HEK293 (cell line): ENCODE measurements around the gene ERBB2.

ENCODE experiments used
- CTCF ChIA-PET: fragments of 350-600 bp; formaldehyde crosslinking; extraction: SDS; loops from one replicate; lab custom pipeline; 2021; ENCODE audit warnings: antibody characterized with exemption; lab: Yijun Ruan, JAX
- POLR2A ChIA-PET: fragments of 300-600 bp; formaldehyde crosslinking; extraction: SDS; loops from one replicate; lab custom pipeline; 2020; ENCODE audit warnings: antibody characterized with exemption, inconsistent platforms; lab: Yijun Ruan, JAX
- H3K27ac ChIP-seq: fragments of 200-500 bp; sonication (Bioruptor generic); 2 replicates; pipeline ENCODE4 v1.5.1; 2014; ENCODE audit warnings: low read depth, low read length, control low read depth, inconsistent platforms; ENCODE audit errors: extremely low read depth
- H3K36me3 ChIP-seq, 2 experiments: fragments of 200-500 bp in 1 of 2; sonication (Bioruptor generic) in 1 of 2; 1 replicate in 1 of 2; 2 replicates in 1 of 2; pipeline ENCODE4 v1.5.1; 2014 to 2017; ENCODE audit warnings: inconsistent platforms in 2 of 2, low read length in 2 of 2; ENCODE audit not compliant: control insufficient read depth in 2 of 2, insufficient read depth in 1 of 2
- H3K4me1 ChIP-seq: fragments of 200-500 bp; sonication (Bioruptor generic); 2 replicates; pipeline ENCODE4 v1.5.1; 2014; ENCODE audit warnings: mild to moderate bottlenecking, low read length, inconsistent platforms; ENCODE audit not compliant: control insufficient read depth, insufficient read depth
- H3K4me3 ChIP-seq: 2 replicates; pipeline ENCODE4 v1.5.1; 2011; ENCODE audit warnings: low read depth, mild to moderate bottlenecking, control low read depth, low read length, moderate library complexity
- H3K9me3 ChIP-seq: fragments of 200-500 bp; sonication (Bioruptor generic); 2 replicates; pipeline ENCODE4 v1.5.1; 2014; ENCODE audit warnings: low read depth, low read length, inconsistent platforms; ENCODE audit not compliant: control insufficient read depth, insufficient read depth
- OSR2 ChIP-seq: fragments of 450-650 bp; formaldehyde crosslinking; IDR thresholded peaks from 2 replicates; pipeline ENCODE4 v1.5.1; 2016; ENCODE audit warnings: missing biosample characterization, missing genetic modification characterization
- SCRT2 ChIP-seq: fragments of 450-650 bp; formaldehyde crosslinking; IDR thresholded peaks from 2 replicates; pipeline ENCODE4 v1.5.1; 2016; ENCODE audit warnings: missing biosample characterization, missing genetic modification characterization
- ZEB2 ChIP-seq: fragments of 450-650 bp; formaldehyde crosslinking; IDR thresholded peaks from 2 replicates; pipeline ENCODE4 v1.5.1; 2016; ENCODE audit warnings: missing biosample characterization, missing genetic modification characterization
- ZFP3 ChIP-seq: fragments of 450-650 bp; formaldehyde crosslinking; IDR thresholded peaks from 2 replicates; pipeline ENCODE4 v1.5.1; 2016; ENCODE audit warnings: low read depth, missing biosample characterization, missing genetic modification characterization
- ZIC2 ChIP-seq: fragments of 450-650 bp; formaldehyde crosslinking; IDR thresholded peaks from 2 replicates; pipeline ENCODE4 v1.5.1; 2016; ENCODE audit warnings: missing biosample characterization, missing genetic modification characterization
- ZNF114 ChIP-seq: fragments of 450-650 bp; formaldehyde crosslinking; IDR thresholded peaks from 2 replicates; pipeline ENCODE4 v1.5.0; 2017; ENCODE audit warnings: missing biosample characterization, missing genetic modification characterization
- ZNF266 ChIP-seq: fragments of 450-650 bp; formaldehyde crosslinking; IDR thresholded peaks from 2 replicates; pipeline ENCODE4 v1.5.1; 2016; ENCODE audit warnings: missing biosample characterization, missing genetic modification characterization, low read depth
- ZNF366 ChIP-seq: fragments of 450-650 bp; formaldehyde crosslinking; conservative IDR thresholded peaks from 2 replicates; pipeline ENCODE4 v1.5.1; 2016; ENCODE audit warnings: missing biosample characterization, missing genetic modification characterization
- ZNF473 ChIP-seq: fragments of 450-650 bp; formaldehyde crosslinking; IDR thresholded peaks from 2 replicates; pipeline ENCODE4 v1.5.1; 2017; ENCODE audit warnings: missing biosample characterization, missing genetic modification characterization
- ZNF596 ChIP-seq: fragments of 450-650 bp; IDR thresholded peaks from 2 replicates; pipeline ENCODE4 v1.5.0; 2018; ENCODE audit warnings: missing biosample characterization, mild to moderate bottlenecking, missing genetic modification characterization, moderate library complexity
- TF ChIP-seq, protein P1 (sequence below): fragments of 450-650 bp; formaldehyde crosslinking; IDR thresholded peaks from 2 replicates; pipeline ENCODE4 v1.5.1; 2016; ENCODE audit warnings: missing biosample characterization, missing genetic modification characterization
- TF ChIP-seq, protein P2 (sequence below): fragments of 450-650 bp; IDR thresholded peaks from 2 replicates; pipeline ENCODE4 v1.5.1; 2018; ENCODE audit warnings: missing biosample characterization, missing genetic modification characterization
- TF ChIP-seq, protein P3 (sequence below): fragments of 450-650 bp; formaldehyde crosslinking; IDR thresholded peaks from 2 replicates; pipeline ENCODE4 v1.5.1; 2016; ENCODE audit warnings: missing biosample characterization, missing genetic modification characterization
- TF ChIP-seq, protein P4 (sequence below): fragments of 450-650 bp; formaldehyde crosslinking; IDR thresholded peaks from 2 replicates; pipeline ENCODE4 v1.5.1; 2016; ENCODE audit warnings: missing biosample characterization, missing genetic modification characterization
- TF ChIP-seq, protein P5 (sequence below): fragments of 450-650 bp; formaldehyde crosslinking; IDR thresholded peaks from 2 replicates; pipeline ENCODE4 v1.5.0; 2017; ENCODE audit warnings: missing biosample characterization, missing genetic modification characterization, borderline replicate concordance
- TF ChIP-seq, protein P6 (sequence below): fragments of 450-650 bp; formaldehyde crosslinking; IDR thresholded peaks from 2 replicates; pipeline ENCODE4 v1.5.1; 2016; ENCODE audit warnings: missing biosample characterization, missing genetic modification characterization
- TF ChIP-seq, protein P7 (sequence below): fragments of 450-650 bp; formaldehyde crosslinking; IDR thresholded peaks from 2 replicates; pipeline ENCODE4 v1.5.1; 2017; ENCODE audit warnings: missing biosample characterization, missing genetic modification characterization
- TF ChIP-seq, protein P8 (sequence below): fragments of 450-650 bp; formaldehyde crosslinking; IDR thresholded peaks from 2 replicates; pipeline ENCODE4 v1.5.1; 2016; ENCODE audit warnings: missing biosample characterization, missing genetic modification characterization

The ERBB2 gene

DNA sequence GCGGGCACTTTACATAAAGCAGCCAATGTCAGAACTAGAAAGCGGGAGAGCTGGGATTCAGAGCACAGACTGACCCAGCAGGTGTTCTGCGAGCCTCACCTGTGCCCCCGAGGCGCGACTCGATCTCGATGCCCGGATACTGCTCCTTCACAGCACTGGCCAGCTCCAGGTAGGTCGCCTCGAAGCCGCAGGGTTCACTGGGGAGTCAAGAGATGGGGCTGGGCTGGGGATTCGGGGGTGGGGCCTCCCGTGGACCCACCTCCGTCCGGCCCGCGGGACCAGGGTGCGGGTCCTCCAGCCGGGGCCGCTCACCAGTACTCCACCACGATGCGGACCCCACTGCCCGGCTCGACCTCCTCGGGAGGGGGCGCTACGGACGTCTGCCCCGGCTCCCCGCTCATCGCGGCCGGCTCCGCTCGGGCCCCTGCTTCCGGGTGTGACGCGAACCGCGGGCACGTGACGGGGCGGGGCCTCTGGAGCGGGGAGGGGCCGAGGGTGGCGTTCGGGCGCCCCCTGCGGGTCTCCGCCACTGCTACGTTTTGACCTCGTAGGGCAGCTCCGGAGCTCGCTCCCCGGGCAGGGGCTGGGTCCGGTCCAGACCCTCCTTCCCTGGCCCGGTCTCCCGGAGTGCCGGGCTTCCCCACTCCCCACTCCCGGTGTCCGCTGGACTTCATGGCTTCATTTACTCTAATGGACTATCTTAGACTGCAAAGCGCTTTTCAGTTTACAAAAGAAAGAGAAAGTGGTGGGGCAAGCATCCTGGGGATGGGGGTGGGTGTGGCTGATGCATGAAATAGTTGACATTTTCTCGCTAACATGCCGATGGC, 30.4 kb downstream of the ERBB2 start, which contains the start of gene MIEN1:
Gene MIEN1, minus strand, starts transcription at position 438 of the 827 bp plus-strand sequence. Its CDS starts 37 bp downstream, at position 401.
- Histone ChIP-seq H3K4me1 (0 out of 2 replicates have a peak, but pooled peaks cover 3% of the 10 kb centered on the region), H3K36me3 (peaks cover 8 to 40% of the 10 kb centered on the region in 2 experiments; a peak in 2 of 3 replicates), H3K27ac (peak within 1 kb of the TSS; percentile 61; the same call in 1 of the 2 replicates), H3K9me3 (no peaks in the 10 kb centered on the region), H3K4me3 (peak within 1 kb of the TSS; percentile 90)
- ChIA-PET POLR2A (interaction anchor here (0.5 to 3.3 kb wide), 21 partner anchors 8 to 279 kb away, joined by 3 to 39 read pairs (median 4); partner anchors contain the start of genes ERBB2, MED1, PGAP3 and PNMT), CTCF (interaction anchor here (0.6 to 5.3 kb wide), 41 partner anchors 9 to 999 kb away, joined by 3 to 35 read pairs (median 5); partner anchors contain the start of genes ERBB2, PGAP3, PNMT and PSMD3)
- TF ChIP-seq, protein P1, sequence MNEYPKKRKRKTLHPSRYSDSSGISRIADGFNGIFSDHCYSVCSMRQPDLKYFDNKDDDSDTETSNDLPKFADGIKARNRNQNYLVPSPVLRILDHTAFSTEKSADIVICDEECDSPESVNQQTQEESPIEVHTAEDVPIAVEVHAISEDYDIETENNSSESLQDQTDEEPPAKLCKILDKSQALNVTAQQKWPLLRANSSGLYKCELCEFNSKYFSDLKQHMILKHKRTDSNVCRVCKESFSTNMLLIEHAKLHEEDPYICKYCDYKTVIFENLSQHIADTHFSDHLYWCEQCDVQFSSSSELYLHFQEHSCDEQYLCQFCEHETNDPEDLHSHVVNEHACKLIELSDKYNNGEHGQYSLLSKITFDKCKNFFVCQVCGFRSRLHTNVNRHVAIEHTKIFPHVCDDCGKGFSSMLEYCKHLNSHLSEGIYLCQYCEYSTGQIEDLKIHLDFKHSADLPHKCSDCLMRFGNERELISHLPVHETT (tag by site-specific recombination), result no peak
- TF ChIP-seq ZFP3 (tag by site-specific recombination), result no peak
- TF ChIP-seq ZNF114, result no peak
- TF ChIP-seq OSR2, result peak; percentile 38; the same call in 1 of the 2 replicates
- peak; percentile 72 for TF ChIP-seq ZEB2 (tag by site-specific recombination)
- TF ChIP-seq, protein P2, sequence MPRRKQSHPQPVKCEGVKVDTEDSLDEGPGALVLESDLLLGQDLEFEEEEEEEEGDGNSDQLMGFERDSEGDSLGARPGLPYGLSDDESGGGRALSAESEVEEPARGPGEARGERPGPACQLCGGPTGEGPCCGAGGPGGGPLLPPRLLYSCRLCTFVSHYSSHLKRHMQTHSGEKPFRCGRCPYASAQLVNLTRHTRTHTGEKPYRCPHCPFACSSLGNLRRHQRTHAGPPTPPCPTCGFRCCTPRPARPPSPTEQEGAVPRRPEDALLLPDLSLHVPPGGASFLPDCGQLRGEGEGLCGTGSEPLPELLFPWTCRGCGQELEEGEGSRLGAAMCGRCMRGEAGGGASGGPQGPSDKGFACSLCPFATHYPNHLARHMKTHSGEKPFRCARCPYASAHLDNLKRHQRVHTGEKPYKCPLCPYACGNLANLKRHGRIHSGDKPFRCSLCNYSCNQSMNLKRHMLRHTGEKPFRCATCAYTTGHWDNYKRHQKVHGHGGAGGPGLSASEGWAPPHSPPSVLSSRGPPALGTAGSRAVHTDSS, result no peak
- no peak for TF ChIP-seq ZNF596 (tag by site-specific recombination)
- TF ChIP-seq ZNF366 (tag by site-specific recombination), result no peak
- TF ChIP-seq ZIC2, result peak; percentile 35
- TF ChIP-seq, protein P3, sequence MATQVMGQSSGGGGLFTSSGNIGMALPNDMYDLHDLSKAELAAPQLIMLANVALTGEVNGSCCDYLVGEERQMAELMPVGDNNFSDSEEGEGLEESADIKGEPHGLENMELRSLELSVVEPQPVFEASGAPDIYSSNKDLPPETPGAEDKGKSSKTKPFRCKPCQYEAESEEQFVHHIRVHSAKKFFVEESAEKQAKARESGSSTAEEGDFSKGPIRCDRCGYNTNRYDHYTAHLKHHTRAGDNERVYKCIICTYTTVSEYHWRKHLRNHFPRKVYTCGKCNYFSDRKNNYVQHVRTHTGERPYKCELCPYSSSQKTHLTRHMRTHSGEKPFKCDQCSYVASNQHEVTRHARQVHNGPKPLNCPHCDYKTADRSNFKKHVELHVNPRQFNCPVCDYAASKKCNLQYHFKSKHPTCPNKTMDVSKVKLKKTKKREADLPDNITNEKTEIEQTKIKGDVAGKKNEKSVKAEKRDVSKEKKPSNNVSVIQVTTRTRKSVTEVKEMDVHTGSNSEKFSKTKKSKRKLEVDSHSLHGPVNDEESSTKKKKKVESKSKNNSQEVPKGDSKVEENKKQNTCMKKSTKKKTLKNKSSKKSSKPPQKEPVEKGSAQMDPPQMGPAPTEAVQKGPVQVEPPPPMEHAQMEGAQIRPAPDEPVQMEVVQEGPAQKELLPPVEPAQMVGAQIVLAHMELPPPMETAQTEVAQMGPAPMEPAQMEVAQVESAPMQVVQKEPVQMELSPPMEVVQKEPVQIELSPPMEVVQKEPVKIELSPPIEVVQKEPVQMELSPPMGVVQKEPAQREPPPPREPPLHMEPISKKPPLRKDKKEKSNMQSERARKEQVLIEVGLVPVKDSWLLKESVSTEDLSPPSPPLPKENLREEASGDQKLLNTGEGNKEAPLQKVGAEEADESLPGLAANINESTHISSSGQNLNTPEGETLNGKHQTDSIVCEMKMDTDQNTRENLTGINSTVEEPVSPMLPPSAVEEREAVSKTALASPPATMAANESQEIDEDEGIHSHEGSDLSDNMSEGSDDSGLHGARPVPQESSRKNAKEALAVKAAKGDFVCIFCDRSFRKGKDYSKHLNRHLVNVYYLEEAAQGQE (tag by site-specific recombination), result no peak; the same call in 1 of the 2 replicates
- TF ChIP-seq, protein P4, sequence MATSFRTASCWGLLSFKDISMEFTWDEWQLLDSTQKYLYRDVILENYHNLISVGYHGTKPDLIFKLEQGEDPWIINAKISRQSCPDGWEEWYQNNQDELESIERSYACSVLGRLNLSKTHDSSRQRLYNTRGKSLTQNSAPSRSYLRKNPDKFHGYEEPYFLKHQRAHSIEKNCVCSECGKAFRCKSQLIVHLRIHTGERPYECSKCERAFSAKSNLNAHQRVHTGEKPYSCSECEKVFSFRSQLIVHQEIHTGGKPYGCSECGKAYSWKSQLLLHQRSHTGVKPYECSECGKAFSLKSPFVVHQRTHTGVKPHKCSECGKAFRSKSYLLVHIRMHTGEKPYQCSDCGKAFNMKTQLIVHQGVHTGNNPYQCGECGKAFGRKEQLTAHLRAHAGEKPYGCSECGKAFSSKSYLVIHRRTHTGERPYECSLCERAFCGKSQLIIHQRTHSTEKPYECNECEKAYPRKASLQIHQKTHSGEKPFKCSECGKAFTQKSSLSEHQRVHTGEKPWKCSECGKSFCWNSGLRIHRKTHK (tag by site-specific recombination), result no peak
- TF ChIP-seq, protein P5, sequence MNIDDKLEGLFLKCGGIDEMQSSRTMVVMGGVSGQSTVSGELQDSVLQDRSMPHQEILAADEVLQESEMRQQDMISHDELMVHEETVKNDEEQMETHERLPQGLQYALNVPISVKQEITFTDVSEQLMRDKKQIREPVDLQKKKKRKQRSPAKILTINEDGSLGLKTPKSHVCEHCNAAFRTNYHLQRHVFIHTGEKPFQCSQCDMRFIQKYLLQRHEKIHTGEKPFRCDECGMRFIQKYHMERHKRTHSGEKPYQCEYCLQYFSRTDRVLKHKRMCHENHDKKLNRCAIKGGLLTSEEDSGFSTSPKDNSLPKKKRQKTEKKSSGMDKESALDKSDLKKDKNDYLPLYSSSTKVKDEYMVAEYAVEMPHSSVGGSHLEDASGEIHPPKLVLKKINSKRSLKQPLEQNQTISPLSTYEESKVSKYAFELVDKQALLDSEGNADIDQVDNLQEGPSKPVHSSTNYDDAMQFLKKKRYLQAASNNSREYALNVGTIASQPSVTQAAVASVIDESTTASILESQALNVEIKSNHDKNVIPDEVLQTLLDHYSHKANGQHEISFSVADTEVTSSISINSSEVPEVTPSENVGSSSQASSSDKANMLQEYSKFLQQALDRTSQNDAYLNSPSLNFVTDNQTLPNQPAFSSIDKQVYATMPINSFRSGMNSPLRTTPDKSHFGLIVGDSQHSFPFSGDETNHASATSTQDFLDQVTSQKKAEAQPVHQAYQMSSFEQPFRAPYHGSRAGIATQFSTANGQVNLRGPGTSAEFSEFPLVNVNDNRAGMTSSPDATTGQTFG (tag by site-specific recombination), result no peak
- no peak for TF ChIP-seq ZNF473 (tag by site-specific recombination)
- TF ChIP-seq, protein P6, sequence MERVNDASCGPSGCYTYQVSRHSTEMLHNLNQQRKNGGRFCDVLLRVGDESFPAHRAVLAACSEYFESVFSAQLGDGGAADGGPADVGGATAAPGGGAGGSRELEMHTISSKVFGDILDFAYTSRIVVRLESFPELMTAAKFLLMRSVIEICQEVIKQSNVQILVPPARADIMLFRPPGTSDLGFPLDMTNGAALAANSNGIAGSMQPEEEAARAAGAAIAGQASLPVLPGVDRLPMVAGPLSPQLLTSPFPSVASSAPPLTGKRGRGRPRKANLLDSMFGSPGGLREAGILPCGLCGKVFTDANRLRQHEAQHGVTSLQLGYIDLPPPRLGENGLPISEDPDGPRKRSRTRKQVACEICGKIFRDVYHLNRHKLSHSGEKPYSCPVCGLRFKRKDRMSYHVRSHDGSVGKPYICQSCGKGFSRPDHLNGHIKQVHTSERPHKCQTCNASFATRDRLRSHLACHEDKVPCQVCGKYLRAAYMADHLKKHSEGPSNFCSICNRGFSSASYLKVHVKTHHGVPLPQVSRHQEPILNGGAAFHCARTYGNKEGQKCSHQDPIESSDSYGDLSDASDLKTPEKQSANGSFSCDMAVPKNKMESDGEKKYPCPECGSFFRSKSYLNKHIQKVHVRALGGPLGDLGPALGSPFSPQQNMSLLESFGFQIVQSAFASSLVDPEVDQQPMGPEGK (tag by site-specific recombination), result peak; percentile 95
- TF ChIP-seq ZNF266 (tag by site-specific recombination), result no peak
- TF ChIP-seq, protein P7, sequence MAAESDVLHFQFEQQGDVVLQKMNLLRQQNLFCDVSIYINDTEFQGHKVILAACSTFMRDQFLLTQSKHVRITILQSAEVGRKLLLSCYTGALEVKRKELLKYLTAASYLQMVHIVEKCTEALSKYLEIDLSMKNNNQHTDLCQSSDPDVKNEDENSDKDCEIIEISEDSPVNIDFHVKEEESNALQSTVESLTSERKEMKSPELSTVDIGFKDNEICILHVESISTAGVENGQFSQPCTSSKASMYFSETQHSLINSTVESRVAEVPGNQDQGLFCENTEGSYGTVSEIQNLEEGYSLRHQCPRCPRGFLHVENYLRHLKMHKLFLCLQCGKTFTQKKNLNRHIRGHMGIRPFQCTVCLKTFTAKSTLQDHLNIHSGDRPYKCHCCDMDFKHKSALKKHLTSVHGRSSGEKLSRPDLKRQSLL (tag by site-specific recombination), result no peak; the same call in 1 of the 2 replicates
- TF ChIP-seq SCRT2 (tag by site-specific recombination), result no peak
- TF ChIP-seq, protein P8, sequence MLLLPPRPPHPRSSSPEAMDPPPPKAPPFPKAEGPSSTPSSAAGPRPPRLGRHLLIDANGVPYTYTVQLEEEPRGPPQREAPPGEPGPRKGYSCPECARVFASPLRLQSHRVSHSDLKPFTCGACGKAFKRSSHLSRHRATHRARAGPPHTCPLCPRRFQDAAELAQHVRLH (tag by site-specific recombination), result peak; percentile 34; the same call in 1 of the 2 replicates
